Measurements from ENCODE around the gene PHF14.

The PHF14 gene

GRCh38 chr7:10931161-10931560, 42.5 kb upstream of the PHF14 start:
- no peak for TF ChIP-seq CSRNP3 (CRISPR knock-in tag; IDR thresholded peaks at IDR 0.05)
- TF ChIP-seq SNAI2 (CRISPR knock-in tag; IDR thresholded peaks at IDR 0.05), result no peak
- TF ChIP-seq BACH2 (CRISPR knock-in tag; IDR thresholded peaks at IDR 0.05; ENCODE audit: borderline replicate concordance), result no peak
- TF ChIP-seq ZNF8 (CRISPR knock-in tag; IDR thresholded peaks at IDR 0.05), result no peak
- no peak for TF ChIP-seq GLIS3 (CRISPR knock-in tag; IDR thresholded peaks at IDR 0.05)
- TF ChIP-seq POU6F1 (CRISPR knock-in tag; IDR thresholded peaks at IDR 0.05; ENCODE audit: borderline replicate concordance, low read depth), result no peak
- TF ChIP-seq ZNF565 (CRISPR knock-in tag; conservative IDR thresholded peaks at IDR 0.05; ENCODE audit: low read depth), result no peak
- TF ChIP-seq PPARA (CRISPR knock-in tag; IDR thresholded peaks at IDR 0.05; ENCODE audit: borderline replicate concordance), result no peak
- TF ChIP-seq ZNF70 (CRISPR knock-in tag; IDR thresholded peaks at IDR 0.05), result no peak
- ATAC-seq, result no peak

GRCh38 chr7:10934292-10934691, 39.4 kb upstream of the PHF14 start:
- no peak for TF ChIP-seq ISL1 (CRISPR knock-in tag; IDR thresholded peaks at IDR 0.05)
- TF ChIP-seq ZFP30 (CRISPR knock-in tag; IDR thresholded peaks at IDR 0.05), result no peak
- no peak for TF ChIP-seq SNAI2 (CRISPR knock-in tag; IDR thresholded peaks at IDR 0.05)
- no peak for TF ChIP-seq ARNTL (CRISPR knock-in tag; IDR thresholded peaks at IDR 0.05; ENCODE audit: borderline replicate concordance, low read depth)
- TF ChIP-seq POU6F1 (CRISPR knock-in tag; IDR thresholded peaks at IDR 0.05; ENCODE audit: borderline replicate concordance, low read depth), result no peak
- TF ChIP-seq CSRNP3 (CRISPR knock-in tag; IDR thresholded peaks at IDR 0.05), result no peak
- TF ChIP-seq ZNF565 (CRISPR knock-in tag; conservative IDR thresholded peaks at IDR 0.05; ENCODE audit: low read depth), result no peak
- no peak for TF ChIP-seq ZFP3 (CRISPR knock-in tag; IDR thresholded peaks at IDR 0.05)
- no peak for TF ChIP-seq ZNF70 (CRISPR knock-in tag; IDR thresholded peaks at IDR 0.05)
- no peak for TF ChIP-seq PPARA (CRISPR knock-in tag; IDR thresholded peaks at IDR 0.05; ENCODE audit: borderline replicate concordance)
- TF ChIP-seq CREB5 (CRISPR knock-in tag; IDR thresholded peaks at IDR 0.05; ENCODE audit: low read depth), result no peak
- TF ChIP-seq ZC3H10 (CRISPR knock-in tag; IDR thresholded peaks at IDR 0.05), result no peak
- TF ChIP-seq, protein P1, sequence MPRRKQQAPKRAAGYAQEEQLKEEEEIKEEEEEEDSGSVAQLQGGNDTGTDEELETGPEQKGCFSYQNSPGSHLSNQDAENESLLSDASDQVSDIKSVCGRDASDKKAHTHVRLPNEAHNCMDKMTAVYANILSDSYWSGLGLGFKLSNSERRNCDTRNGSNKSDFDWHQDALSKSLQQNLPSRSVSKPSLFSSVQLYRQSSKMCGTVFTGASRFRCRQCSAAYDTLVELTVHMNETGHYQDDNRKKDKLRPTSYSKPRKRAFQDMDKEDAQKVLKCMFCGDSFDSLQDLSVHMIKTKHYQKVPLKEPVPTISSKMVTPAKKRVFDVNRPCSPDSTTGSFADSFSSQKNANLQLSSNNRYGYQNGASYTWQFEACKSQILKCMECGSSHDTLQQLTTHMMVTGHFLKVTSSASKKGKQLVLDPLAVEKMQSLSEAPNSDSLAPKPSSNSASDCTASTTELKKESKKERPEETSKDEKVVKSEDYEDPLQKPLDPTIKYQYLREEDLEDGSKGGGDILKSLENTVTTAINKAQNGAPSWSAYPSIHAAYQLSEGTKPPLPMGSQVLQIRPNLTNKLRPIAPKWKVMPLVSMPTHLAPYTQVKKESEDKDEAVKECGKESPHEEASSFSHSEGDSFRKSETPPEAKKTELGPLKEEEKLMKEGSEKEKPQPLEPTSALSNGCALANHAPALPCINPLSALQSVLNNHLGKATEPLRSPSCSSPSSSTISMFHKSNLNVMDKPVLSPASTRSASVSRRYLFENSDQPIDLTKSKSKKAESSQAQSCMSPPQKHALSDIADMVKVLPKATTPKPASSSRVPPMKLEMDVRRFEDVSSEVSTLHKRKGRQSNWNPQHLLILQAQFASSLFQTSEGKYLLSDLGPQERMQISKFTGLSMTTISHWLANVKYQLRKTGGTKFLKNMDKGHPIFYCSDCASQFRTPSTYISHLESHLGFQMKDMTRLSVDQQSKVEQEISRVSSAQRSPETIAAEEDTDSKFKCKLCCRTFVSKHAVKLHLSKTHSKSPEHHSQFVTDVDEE (CRISPR knock-in tag; IDR thresholded peaks at IDR 0.05), result no peak
- no peak for TF ChIP-seq ESRRG (CRISPR knock-in tag; IDR thresholded peaks at IDR 0.05)
- no peak for TF ChIP-seq ZNF8 (CRISPR knock-in tag; IDR thresholded peaks at IDR 0.05)
- TF ChIP-seq GLIS3 (CRISPR knock-in tag; IDR thresholded peaks at IDR 0.05), result no peak
- peak; percentile 77 for ATAC-seq

DNA sequence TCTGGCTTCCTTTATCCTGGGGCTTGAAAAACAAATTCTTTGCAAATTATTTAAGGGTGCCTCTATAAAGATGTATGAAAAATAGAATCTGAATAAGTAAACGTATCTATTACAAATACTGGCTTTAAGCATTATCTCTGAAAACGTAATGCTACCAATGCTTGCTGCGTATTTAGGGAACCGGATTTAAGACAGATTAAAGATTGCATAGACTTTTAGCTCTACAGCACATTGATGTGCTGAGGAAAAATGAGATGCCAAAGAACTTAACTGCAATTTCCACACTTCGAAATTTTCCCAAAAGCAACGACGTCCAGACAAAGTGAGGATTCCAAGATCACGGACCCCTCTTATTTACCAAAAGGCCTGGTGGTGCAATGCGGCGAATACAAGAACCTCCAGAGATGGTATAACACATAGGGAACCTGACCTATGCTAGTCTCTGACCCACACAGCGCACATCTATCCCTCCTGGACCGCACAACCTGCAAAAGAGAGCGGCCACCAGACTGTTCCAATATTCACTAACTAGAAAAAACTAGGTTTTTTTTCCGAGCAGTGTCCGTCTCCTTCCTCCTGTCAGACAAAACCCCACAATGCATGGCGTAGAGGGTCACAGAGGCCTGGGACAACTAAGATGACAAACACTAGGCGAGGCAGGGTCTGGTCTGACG, 34.3 kb upstream of the PHF14 start:
- ATAC-seq, result peak; percentile 67
- no peak for TF ChIP-seq TOX (CRISPR knock-in tag; IDR thresholded peaks at IDR 0.05; ENCODE audit: borderline replicate concordance)
- TF ChIP-seq, protein P2, sequence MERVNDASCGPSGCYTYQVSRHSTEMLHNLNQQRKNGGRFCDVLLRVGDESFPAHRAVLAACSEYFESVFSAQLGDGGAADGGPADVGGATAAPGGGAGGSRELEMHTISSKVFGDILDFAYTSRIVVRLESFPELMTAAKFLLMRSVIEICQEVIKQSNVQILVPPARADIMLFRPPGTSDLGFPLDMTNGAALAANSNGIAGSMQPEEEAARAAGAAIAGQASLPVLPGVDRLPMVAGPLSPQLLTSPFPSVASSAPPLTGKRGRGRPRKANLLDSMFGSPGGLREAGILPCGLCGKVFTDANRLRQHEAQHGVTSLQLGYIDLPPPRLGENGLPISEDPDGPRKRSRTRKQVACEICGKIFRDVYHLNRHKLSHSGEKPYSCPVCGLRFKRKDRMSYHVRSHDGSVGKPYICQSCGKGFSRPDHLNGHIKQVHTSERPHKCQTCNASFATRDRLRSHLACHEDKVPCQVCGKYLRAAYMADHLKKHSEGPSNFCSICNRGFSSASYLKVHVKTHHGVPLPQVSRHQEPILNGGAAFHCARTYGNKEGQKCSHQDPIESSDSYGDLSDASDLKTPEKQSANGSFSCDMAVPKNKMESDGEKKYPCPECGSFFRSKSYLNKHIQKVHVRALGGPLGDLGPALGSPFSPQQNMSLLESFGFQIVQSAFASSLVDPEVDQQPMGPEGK (CRISPR knock-in tag; IDR thresholded peaks at IDR 0.05; ENCODE audit: borderline replicate concordance), result no peak
- no peak for TF ChIP-seq ZNF70 (CRISPR knock-in tag; IDR thresholded peaks at IDR 0.05)
- TF ChIP-seq GLIS3 (CRISPR knock-in tag; IDR thresholded peaks at IDR 0.05), result no peak
